B cell (primary cell): ENCODE measurements around the gene CERS6. TPM values are rescaled to one million over a fixed set of nuclear protein-coding genes. Genes with fewer than 3 reads are reported as not detected.

Source experiments
- ATAC-seq: fragments of 200-7000 bp; cut with Tn5 transposase; one replicate; pipeline ENCODE4 v1.10.0; 2021; ENCODE audit warnings: low read depth, mild to moderate bottlenecking, moderate number of reproducible peaks, moderate library complexity
- CTCF ChIA-PET: fragments of 350-600 bp; sonication (Branson Sonifier 250); formaldehyde crosslinking; loops from one replicate; lab custom pipeline; 2021; ENCODE audit warnings: antibody characterized with exemption, inconsistent platforms; lab: Charles Lee
- POLR2A ChIA-PET: fragments of 350-600 bp; sonication (Branson Sonifier 250); formaldehyde crosslinking; loops from one replicate; lab custom pipeline; 2021; ENCODE audit warnings: antibody characterized with exemption; lab: Charles Lee
- DNase-seq: peaks from one replicate; pipeline ENCODE4 v3.0.0; 2013
- H2AFZ ChIP-seq: 2 replicates; pipeline ENCODE4 v1.6.1; 2012; ENCODE audit warnings: mild to moderate bottlenecking, low read depth, low read length; ENCODE audit not compliant: insufficient read depth, poor library complexity, severe bottlenecking
- H3K27ac ChIP-seq, 2 donors: 1 replicate in 1 of 2; 2 replicates in 1 of 2; pipeline ENCODE4 v1.5.1; 2012 to 2013; ENCODE audit warnings: low read length in 2 of 2, mild to moderate bottlenecking in 2 of 2, moderate library complexity in 1 of 2
- H3K27me3 ChIP-seq, 4 experiments: fragments of 200-600 bp in 1 of 4; sonication (generic) in 1 of 4; replicated peaks in 1 of 4; 1 replicate in 2 of 4; 2 replicates in 2 of 4; pipeline versions ENCODE4 v1.6.1 to v1.7.0; 2013 to 2016; ENCODE audit warnings: low read length in 3 of 4, mild to moderate bottlenecking in 2 of 4, mixed read lengths in 1 of 4, moderate library complexity in 1 of 4; ENCODE audit not compliant: insufficient read depth in 4 of 4, control insufficient read depth in 3 of 4; ENCODE audit errors: control extremely low read depth in 1 of 4
- H3K36me3 ChIP-seq, 2 experiments: replicated peaks in 1 of 2; 1 replicate in 1 of 2; 2 replicates in 1 of 2; pipeline versions ENCODE4 v1.6.1 to v1.7.1; 2013; ENCODE audit warnings: low read length in 1 of 2; ENCODE audit not compliant: insufficient read depth in 2 of 2, control insufficient read depth in 1 of 2; ENCODE audit errors: control extremely low read depth in 1 of 2, extremely low read depth in 1 of 2
- H3K4me1 ChIP-seq, 2 donors: fragments of 200-600 bp in 1 of 2; sonication (generic) in 1 of 2; 1 replicate in 1 of 2; 2 replicates in 1 of 2; pipeline versions ENCODE4 v1.5.1 to v1.6.1; 2013 to 2017; ENCODE audit warnings: low read length in 2 of 2; ENCODE audit not compliant: control insufficient read depth in 2 of 2, insufficient read depth in 2 of 2
- H3K4me2 ChIP-seq: replicated peaks from 2 replicates; pipeline ENCODE3; 2012; ENCODE audit warnings: mild to moderate bottlenecking, low read depth, low read length; ENCODE audit not compliant: poor library complexity, severe bottlenecking
- H3K4me3 ChIP-seq, 5 experiments: fragments of 200-600 bp in 1 of 5; sonication (generic) in 1 of 5; 1 replicate in 3 of 5; 2 replicates in 2 of 5; pipeline versions ENCODE4 v1.5.1 to v1.7.0; 2011 to 2016; ENCODE audit warnings: low read length in 4 of 5, mild to moderate bottlenecking in 4 of 5, low read depth in 2 of 5, control low read depth in 1 of 5, moderate library complexity in 1 of 5; ENCODE audit not compliant: insufficient read depth in 1 of 5; ENCODE audit errors: control extremely low read depth in 1 of 5, extremely low read depth in 1 of 5
- H3K79me2 ChIP-seq: fragments of 200-600 bp; sonication (generic); one replicate; pipeline ENCODE4 v1.6.0; 2016; ENCODE audit warnings: low read length; ENCODE audit not compliant: control insufficient read depth, insufficient read depth
- H3K9ac ChIP-seq: fragments of 200-600 bp; sonication (generic); 2 replicates; pipeline ENCODE4 v1.6.1; 2017; ENCODE audit warnings: mild to moderate bottlenecking, low read length, moderate library complexity
- H3K9me3 ChIP-seq, 3 donors: one replicate each; pipeline versions ENCODE4 v1.6.1 to v1.7.1; 2013; ENCODE audit warnings: low read length in 2 of 3; ENCODE audit not compliant: control insufficient read depth in 2 of 3, insufficient read depth in 1 of 3; ENCODE audit errors: control extremely low read depth in 1 of 3
- H4K20me1 ChIP-seq: 2 replicates; pipeline ENCODE4 v1.6.0; 2012; ENCODE audit warnings: mild to moderate bottlenecking, low read length; ENCODE audit not compliant: insufficient read depth, control insufficient read depth, poor library complexity, severe bottlenecking
- H3K27ac Mint-ChIP-seq: one replicate; pipeline ENCODE4 v1.8.0; 2021; ENCODE audit warnings: mixed read lengths
- H3K27me3 Mint-ChIP-seq: one replicate; pipeline ENCODE4 v1.8.0; 2021; ENCODE audit warnings: mixed read lengths
- H3K4me1 Mint-ChIP-seq: one replicate; pipeline ENCODE4 v1.8.0; 2021; ENCODE audit warnings: mixed read lengths
- H3K4me3 Mint-ChIP-seq: one replicate; pipeline ENCODE4 v1.8.0; 2021; ENCODE audit warnings: mixed read lengths
- H3K9me3 Mint-ChIP-seq: one replicate; pipeline ENCODE4 v1.8.0; 2022; ENCODE audit warnings: mixed read lengths; ENCODE audit not compliant: insufficient read depth
- EZH2 ChIP-seq: IDR thresholded peaks from 2 replicates; pipeline ENCODE4 v1.6.1; 2012; ENCODE audit warnings: borderline replicate concordance, low read depth, mild to moderate bottlenecking, moderate library complexity, low read length; ENCODE audit not compliant: insufficient read depth, poor library complexity, severe bottlenecking
- WGBS: methylation state at CpG from one replicate; pipeline ENCODE4 v1.1.5; 2013; ENCODE audit warnings: missing lambda C conversion rate; ENCODE audit not compliant: insufficient coverage; 5-methylcytosine and 5-hydroxymethylcytosine counted together
- intact Hi-C: fragments of 100-400 bp; cut with micrococcal nuclease; formaldehyde crosslinking; loops from one replicate; pipeline ENCODE4 v1.10.0; 2022
- polyA plus RNA-seq: library from polyadenylated mRNA; depleted of rRNA; stranded (reverse); fragments of >200 nt; gene quantifications from 2 replicates; pipeline ENCODE4 v1.2.3, GENCODE V29; 2012
- total RNA-seq, 2 donors: library from RNA; stranded (reverse); fragments of 120-200 nt in 1 of 2; gene quantifications; 1 replicate in 1 of 2; 2 replicates in 1 of 2; pipeline versions ENCODE4 v1.2.3 to v1.2.4, GENCODE V29; 2013 to 2022
- TF ChIP-seq, protein P1 (sequence below): fragments of 200-600 bp; IDR thresholded peaks from one replicate; pipeline ENCODE4 v1.8.0; 2022; ENCODE audit warnings: antibody characterized with exemption, mild to moderate bottlenecking

CERS6 gene
- total and polyA plus RNA-seq, 2 donors (not counting 1 experiment from before 2014, with no cell fraction given): 2.2 to 5.5 TPM

GRCh38 chr2:168633200-168633599 lies 177.1 kb downstream of the CERS6 start:
- Histone ChIP-seq H3K9ac (no peak overlapping the region), H3K4me1 (peaks cover 5 to 8% of the 10 kb centered on the region in 2 donors), H3K27me3 (no peaks in the 10 kb centered on the region), H4K20me1 (no peaks in the 10 kb centered on the region), H3K4me2 (no peak overlapping the region), H3K9me3 (no peaks in the 10 kb centered on the region), H3K79me2 (peaks cover 3% of the 10 kb centered on the region), H3K27ac (no peak overlapping the region), H2AFZ (no peak overlapping the region), H3K36me3 (no peaks in the 10 kb centered on the region), H3K4me3 (no peak overlapping the region)
- ChIA-PET CTCF (interaction anchor here (0.7 to 1.6 kb wide), 5 partner anchors 35 to 246 kb away, joined by 3 to 6 read pairs (median 3); no protein-coding TSS in a partner anchor), POLR2A (no interaction called here)
- H3K4me3 Mint-ChIP-seq: no peak overlapping the region
- H3K27me3 Mint-ChIP-seq: no peaks in the 10 kb centered on the region
- no peak overlapping the region for H3K27ac Mint-ChIP-seq
- H3K4me1 Mint-ChIP-seq: peaks cover 16% of the 10 kb centered on the region
- WGBS: no CpG with 5 or more reads among the region's 1 CpG
- intact Hi-C loops: no loop called here
- no peaks in the 10 kb centered on the region for H3K9me3 Mint-ChIP-seq
- DNase-seq: no peak
- TF ChIP-seq EZH2: no peak
- TF ChIP-seq, protein P1, sequence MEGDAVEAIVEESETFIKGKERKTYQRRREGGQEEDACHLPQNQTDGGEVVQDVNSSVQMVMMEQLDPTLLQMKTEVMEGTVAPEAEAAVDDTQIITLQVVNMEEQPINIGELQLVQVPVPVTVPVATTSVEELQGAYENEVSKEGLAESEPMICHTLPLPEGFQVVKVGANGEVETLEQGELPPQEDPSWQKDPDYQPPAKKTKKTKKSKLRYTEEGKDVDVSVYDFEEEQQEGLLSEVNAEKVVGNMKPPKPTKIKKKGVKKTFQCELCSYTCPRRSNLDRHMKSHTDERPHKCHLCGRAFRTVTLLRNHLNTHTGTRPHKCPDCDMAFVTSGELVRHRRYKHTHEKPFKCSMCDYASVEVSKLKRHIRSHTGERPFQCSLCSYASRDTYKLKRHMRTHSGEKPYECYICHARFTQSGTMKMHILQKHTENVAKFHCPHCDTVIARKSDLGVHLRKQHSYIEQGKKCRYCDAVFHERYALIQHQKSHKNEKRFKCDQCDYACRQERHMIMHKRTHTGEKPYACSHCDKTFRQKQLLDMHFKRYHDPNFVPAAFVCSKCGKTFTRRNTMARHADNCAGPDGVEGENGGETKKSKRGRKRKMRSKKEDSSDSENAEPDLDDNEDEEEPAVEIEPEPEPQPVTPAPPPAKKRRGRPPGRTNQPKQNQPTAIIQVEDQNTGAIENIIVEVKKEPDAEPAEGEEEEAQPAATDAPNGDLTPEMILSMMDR: no peak
- no peak for ATAC-seq

GRCh38 chr2:168633895-168634294 lies 177.8 kb downstream of the CERS6 start:
- H3K79me2 ChIP-seq: peaks cover 3% of the 10 kb centered on the region
- no peaks in the 10 kb centered on the region for H3K9me3 Mint-ChIP-seq
- no peaks in the 10 kb centered on the region for H3K9me3 ChIP-seq
- no peak overlapping the region for H3K4me2 ChIP-seq
- H3K4me1 ChIP-seq: peaks cover 5 to 8% of the 10 kb centered on the region in 2 donors
- POLR2A ChIA-PET: no interaction called here
- intact Hi-C loops: no loop called here
- H3K4me3 ChIP-seq: no peak overlapping the region
- H3K27ac ChIP-seq: no peak overlapping the region
- TF ChIP-seq, protein P1: no peak
- no peak for TF ChIP-seq EZH2
- no peaks in the 10 kb centered on the region for H3K36me3 ChIP-seq
- H3K27me3 Mint-ChIP-seq: no peaks in the 10 kb centered on the region
- WGBS: no CpG with 5 or more reads among the region's 1 CpG
- H4K20me1 ChIP-seq: no peaks in the 10 kb centered on the region
- peaks cover 16% of the 10 kb centered on the region for H3K4me1 Mint-ChIP-seq
- H3K27ac Mint-ChIP-seq: no peak overlapping the region
- CTCF ChIA-PET: interaction anchor here (1.0 kb wide), 1 partner anchor 36 kb away, joined by 6 read pairs; no protein-coding TSS in a partner anchor
- ATAC-seq (no peak), DNase-seq (no peak)
- no peak overlapping the region for H3K4me3 Mint-ChIP-seq
- no peaks in the 10 kb centered on the region for H3K27me3 ChIP-seq
- no peak overlapping the region for H3K9ac ChIP-seq
- H2AFZ ChIP-seq: no peak overlapping the region
